Measurements from ENCODE around the gene LEKR1.

Gene LEKR1

DNA sequence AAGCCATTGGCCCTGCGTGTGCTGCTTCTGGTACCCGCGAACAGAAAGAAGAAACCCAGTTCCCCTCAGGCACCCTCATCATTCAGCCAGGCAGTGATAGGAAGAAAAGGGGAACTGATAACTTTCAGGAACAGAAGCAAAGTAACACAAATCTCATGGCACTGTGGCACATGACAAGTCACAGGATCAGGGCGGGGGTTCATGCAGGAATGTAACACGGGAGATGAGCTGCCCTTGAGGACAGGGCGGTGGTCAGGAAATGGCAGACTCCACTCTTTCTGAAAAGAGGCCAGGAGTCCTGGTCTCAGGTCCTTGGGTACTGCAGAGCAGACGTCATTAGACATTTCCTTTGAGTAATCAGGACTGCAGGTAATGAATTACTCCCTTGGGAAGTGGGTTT is 238.2 kb downstream of the LEKR1 start:
- no peak for DNase-seq

DNA sequence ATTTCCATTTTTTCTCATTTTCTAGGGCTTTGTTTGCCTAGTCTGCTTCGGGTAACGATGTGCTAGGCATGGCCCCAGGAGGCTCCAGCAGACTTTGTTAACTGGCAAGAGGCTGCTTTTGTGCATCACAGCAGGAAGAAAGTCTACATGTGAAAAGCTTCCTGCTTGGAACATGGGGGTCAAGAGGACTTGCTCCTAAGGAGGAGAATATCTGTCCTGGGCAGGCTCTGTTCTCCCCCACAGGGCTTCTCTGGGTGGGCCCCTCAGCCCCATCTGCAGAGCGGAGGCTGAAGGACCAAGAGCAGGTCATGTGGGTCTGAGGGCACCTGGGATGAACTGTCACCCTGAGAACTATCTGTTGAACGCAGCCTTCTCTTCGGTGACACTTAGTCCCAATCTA is 239.0 kb downstream of the LEKR1 start:
- no peak for DNase-seq

DNA sequence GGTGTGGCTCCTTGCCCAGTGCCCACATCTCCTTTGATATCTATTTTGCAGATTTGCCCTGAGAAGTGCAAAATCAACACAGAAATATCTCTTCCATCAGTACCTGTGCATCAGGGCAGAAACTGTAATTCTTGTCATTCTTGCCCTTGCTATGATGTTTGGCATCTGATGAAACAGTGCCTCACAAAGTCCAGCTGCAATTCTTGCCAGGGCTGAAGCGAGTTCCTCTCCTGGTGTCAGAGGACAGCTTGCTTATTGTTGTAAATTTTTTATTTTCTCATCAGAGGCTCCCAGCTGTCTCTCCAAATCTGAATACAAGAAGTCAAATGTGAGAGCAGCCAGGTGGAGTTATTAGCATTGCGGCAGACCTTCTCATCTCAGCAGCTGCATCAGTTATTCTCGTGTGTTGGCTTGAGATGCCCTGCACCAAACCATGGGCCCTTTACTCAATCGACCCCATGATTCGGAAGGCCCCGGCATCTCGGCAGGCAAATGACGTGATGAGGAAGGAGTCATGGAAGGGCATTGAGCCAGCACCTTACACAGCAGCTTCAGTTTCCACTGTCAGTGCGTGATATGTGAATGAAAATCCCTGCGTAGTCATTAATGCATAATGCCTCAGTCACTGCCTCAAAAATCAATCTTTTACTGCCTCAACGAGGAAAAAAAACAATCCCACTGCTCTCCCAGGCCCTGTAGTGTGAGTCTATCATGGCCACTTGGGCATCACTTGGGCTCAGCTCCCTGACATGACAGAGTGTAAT is 240.4 kb downstream of the LEKR1 start:
- no peak for DNase-seq

DNA sequence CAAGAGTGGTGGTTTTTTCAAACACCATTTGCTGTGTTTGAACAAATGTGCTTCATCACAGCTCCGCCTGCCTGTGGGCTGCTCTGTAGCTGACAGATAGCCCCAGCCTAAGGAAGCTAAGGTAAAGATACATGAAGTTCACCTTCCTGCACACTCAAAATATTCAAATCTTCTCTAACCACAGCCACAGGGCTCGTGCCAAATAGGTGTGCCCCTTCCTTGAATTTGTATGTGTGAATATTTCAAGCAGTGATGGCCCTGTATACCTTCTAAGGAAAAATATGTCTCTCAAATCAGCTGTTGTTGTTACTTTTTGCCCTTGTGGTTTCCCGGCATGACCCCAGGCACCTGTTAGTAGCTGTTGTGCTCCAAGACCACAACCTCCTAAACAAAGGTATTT is 241.0 kb downstream of the LEKR1 start:
- peak; percentile 64 for DNase-seq

DNA sequence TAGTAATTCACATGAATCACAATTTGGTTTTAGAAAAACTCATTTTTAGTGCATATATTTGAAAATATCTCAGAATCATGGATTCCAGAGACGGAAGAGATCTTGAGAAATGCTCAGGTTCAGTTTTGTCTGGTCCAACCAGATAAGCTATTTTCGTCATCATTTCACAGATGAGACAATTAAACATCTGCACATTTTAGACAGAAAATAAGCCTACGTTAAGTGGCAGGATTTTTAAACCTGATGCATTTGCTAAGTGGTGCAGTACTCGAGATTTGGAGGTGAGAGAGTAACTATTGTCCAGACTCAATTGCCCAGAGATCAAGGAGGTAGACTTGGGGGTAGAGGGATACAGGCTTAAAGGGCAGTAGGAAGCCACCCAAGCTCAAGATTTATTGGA is 243.3 kb downstream of the LEKR1 start:
- no peak for DNase-seq

DNA sequence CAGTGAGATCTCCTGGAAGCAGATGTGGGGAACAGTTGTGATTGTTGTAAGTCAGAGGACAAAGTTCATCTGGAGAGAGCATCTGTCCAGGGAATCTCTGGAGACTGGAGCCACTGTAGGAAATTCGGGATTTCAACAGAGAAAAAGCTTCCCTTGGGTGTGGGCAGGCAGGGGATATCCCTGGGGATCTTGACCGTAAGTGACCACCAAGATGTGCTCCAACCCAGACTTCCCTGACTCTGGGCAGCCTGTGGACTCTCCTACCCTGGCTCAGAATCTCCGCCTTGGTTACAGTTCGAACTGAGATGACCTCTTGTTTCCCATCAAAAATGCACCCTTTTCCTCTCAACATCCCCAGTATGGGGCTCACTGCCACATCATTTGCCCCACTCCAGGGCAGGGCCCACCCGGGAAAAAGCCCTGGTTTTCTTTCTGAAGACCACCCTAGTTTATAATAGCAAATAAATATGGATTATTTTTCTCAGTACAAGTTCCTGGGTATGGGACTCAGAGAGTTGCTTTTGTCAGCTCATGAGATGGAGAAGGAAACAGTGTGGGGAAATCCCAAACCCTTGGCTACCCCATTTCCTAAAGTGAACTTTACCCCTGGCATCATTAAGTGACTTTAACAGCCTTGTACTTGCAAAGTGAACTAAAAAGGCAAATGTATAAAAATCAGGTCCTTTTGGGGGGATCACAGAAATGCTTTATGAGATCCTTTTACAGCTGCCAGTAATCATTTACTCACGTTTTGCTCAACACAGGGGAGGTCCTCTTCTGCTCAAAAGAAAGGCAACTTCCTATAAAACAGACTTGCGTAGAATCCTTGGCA is 243.9 kb downstream of the LEKR1 start:
- no peak for DNase-seq

DNA sequence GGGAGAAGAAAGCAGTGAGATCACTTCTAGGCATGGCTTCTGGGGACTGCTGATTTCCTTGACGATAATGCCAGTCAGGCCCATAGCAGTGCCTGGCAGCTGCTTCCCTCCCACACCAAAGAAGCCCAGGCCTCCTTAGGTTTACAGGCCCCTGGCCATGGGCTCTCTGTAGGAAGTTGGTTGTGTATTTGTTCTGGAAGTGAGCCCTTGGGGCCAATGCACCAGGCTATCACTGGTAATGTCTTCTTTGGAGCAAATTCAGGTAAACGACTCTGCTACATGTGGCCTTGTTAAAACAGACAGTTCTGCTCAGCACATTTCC is 244.5 kb downstream of the LEKR1 start:
- no peak for DNase-seq

DNA sequence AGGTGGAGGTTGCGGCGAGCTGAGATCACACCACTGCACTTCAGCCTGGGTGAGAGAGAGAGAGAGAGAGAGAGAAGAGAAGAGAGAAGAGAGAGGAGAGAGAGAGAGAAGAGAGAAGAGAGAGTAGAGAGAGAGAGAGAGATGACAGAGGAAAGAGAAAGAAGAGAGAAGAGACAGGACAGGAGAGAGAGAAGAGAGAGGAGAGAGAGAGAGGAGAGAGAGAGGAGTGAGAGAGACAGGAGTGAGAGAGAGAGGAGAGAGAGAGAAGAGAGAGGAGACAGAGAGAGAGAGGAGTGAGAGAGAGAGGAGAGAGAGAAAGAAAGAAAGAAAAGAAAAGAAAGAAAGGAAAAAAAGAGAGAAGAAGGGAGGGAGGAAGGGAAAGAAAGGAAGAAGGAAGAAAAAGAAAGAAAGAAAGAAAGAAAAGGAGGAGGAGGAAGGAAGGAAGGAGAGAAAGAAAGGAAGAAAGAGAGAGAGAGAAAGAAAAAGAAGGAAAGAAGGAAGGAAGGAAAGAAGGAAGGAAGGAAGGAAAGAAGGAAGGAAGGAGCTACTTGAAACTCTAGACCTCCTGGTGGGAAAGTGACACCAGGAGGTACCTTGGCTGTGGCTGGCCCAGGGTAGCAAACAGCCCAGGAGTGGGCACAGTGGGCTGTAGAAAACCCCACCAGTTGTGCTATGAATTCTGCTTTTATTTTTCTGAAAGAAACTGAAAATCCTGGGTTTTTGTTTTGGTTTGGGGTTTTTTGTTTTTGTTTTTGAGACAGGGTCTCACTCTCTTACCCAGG is 245.8 kb downstream of the LEKR1 start:
- no peak for DNase-seq

DNA sequence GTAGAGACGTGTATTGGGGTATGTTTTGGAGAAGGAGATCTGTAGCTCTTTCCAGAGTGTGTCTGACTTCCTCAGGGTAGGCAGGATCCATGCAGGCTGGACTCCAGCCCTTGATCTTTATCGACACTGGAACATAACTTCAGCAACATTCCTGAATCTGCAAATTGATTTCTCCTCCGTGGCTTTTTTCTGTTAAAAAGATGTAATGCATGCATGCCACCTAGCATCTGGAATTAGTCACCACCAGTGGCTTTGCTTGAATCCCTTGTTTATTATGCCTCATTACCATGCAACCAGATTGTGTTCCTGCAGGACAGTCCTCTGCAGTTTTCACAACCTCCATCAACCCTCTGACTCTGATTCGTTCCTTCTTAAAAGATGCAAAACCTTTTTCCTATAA is 247.7 kb downstream of the LEKR1 start:
- DNase-seq: no peak

DNA sequence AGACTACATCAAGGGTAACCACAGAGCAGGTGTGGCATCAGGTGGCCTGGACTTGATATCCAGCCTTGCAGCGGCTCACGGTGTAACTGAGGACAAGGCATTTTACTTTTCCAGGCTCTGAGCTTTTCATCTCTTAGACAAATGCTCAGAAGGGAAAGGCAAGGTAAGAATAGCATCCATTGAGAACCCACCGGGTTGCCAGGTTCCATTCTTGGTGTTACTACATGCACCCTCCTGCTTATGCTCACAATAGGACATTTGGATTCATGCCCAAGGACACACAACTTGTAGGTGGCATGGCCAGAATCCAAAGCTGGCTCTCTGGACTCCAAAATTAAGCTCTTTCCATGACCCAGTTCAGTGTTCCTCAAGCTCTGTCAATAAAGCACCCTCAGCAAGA is 248.3 kb downstream of the LEKR1 start:
- no peak for DNase-seq

DNA sequence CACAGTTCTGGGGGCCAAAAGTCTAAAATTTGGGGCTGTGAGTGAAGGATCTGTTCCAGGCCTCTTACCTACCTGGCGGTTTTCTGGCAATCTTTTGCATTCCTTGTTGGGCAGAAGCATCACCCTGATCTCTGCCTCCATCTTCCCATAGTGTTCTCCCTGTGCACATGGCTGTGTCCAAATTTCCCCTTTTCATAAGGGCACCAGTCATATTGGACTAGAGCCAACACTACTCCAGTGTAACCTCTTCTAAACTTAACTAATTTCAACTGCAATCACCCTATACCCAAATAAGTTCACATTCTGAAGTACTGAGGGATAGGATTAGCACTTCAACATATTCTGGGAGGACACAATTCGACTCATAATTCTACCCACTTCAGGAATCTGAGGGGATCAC is 248.8 kb downstream of the LEKR1 start:
- DNase-seq: no peak

DNA sequence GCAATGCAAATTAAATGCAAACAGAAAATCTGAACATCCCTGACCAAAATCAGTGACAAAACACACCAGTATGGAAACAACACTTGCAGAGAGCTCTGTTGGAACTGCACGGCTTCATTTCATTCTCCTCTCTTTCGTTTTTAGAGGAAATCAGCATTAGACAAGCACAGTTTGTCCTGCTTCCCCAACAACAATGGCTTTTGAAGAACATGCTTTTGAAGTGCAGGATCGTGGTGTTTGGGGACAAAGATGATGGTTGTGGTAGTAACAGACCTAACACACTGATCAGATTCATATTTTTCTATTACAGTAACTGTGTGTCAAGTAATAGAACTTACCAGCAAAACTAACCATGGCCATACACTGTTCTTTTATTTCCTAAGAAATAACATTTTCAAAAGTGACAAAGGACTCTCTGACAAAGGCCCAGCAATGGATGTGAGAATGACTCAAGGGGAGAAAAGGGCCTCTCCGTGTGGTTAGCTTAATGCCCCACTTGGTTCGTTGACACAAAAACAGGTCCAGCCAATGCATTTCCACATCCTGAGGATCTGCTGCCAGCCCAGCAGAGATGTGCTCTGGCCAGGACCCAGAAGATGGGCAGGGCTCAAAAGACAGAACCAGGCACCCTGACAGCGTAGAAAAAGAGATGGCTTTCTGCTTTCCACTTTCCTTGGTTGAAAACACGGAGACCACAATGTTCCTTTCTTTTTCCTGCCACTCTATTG is 249.7 kb downstream of the LEKR1 start:
- no peak for DNase-seq

DNA sequence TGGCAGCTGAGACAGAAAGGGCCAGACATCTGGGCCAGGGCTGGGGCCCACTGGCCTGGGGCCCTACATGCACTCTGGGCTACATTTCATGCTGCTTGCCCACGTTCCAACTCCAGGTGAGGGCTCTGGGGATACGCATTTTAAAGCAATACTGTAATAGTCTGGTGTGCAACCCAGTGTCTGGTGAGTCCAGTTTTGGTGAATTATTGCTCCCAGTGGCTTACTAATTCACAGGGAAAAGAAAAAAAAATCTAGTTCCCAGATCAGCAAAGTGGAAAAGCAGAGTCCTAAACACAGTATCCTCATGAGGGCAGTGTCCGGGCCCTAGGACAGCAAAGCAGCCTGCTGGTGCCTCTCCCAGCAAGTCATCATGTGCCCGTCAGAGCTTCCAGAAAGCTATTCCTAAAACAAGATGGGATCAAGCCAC is 251.4 kb downstream of the LEKR1 start:
- DNase-seq: no peak

DNA sequence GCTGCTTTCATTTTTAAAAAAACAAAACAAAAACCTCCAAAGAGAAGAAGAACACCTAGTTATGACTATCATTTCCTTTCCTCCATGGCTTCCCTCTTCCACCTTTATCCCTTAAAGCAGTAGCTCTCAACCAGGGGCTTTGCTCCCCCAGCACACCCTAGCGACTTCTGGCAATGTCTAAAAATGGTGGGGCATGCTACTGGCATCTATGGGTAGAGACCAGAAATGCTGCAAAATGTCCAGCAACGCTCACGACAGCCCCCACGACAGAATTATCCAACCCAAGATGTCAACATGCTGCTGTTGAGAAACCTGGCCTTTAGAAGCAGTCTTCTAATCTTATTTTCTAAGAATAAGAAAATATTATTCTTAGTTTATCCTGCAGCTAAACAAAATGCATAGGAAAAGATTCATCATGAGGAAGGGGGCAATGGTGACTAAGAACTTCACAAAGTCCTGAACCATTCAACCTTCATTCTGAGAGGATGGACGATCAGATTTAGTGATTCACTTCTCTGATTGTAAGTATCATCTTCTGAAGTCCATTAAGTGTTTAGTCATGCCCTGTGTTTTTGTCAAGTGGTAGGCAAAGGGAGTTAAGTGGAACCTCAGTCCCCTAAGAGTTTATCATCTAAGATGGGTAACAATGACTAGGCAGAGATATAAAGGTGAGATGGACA is 252.1 kb downstream of the LEKR1 start:
- DNase-seq: no peak

DNA sequence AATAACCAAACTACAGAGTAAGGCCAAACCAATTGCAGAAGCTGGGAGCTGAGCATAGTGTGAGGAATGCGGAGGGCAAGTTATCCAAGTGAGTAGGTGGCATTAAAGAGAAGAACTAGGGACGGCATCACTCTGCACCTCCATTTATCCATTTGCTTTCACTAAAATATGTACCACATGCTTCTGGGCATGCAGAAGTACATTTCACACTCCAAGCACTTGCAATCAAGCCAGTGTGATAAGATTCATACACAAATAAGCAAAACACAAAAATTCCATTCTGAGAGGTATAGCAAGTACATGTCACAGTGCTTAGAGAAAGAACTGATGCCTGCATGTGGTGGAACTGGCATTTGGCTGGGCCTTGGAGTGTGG is 252.6 kb downstream of the LEKR1 start:
- DNase-seq: no peak

DNA sequence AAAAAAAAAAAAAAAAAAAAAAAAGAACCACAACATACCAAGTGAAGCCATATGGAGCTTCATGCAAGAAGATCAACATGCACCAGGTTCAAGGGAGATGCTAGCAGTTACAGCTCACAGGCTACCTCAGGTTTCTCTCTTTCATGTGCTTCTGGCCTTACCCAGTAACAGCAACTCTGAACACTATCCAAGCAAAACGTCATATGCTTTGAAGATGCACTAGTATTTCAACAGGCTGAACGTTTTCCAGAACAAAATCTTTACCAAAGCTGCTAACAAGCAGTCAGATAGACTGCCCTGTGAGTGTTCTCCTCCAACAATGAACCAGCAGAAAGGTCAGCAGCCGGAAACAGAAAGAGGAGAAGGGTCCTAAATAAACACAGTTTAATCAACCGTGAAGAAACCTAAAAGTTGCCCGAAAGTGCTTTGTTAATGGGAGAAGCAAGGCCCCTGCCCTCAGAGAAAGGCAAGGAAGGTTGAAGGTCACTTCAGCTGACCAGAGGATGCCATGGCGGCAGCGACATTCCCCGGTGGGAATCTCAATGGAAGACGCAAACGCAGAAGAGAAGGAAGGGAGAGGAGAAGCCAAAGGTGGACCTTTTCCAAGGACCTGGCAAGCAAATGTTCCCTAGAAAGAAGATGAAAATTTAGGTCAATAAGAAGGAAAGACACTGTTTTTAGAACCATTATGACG is 253.7 kb downstream of the LEKR1 start:
- DNase-seq: no peak

DNA sequence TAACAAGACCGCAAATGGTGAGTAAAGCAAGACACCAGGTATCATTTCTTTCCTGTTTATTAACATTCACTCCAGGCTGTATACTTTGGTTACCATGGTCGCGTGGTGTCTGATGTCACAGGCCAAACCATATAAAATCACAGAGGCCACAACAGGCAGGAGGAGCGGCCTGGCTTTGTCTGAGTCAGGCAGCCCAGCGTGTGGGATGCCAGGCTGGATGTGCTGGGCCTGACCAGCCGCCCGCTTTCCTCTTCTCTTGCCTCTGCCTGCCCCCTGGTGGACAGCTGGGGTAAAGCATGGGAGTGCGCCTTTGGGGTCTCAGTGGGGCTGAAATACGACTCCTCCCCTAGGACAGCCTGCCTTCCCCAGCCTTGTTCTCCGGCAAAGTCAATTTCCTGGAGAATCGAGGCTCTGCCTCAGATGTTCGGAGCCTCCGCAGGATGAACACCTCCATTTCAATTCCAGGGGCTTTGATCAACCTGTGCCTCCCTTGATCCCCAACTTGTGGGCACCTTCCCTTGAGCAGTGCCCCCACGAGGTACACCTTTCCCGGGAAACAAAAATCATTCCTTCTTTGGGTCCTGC is 255.6 kb downstream of the LEKR1 start:
- DNase-seq: peak; percentile 86

DNA sequence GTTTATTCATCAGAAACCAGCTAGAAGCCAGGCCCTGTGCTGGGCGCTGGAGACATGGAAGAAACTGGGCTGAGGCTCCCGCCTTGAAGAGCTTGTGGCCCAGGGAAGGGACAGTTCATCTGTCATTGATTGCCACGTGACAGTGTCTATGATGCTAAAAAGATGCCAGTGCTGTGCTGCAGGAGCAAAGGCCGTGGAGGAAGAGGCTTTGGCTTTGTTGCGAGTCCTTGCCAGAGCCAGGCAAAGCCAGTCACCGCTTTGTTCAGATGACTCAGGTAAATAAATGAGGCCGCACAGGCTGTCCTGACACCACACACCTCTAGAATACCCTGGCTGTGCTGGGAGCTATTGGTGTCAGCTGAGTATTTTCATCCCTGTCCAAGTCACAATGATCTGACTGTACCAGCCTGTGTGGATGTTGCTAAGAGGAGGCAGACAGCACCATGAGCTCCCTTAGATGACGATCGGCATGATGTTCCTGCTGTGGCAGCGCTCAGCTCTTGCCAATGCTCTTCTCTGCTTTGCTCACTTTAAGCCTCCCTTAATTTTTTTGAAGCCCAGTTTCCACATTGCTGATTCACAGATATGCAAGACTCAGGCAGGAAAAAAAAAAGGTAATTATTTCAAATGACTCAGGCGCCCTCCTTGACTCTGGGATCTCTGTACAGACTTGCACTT is 256.3 kb downstream of the LEKR1 start:
- no peak for DNase-seq

DNA sequence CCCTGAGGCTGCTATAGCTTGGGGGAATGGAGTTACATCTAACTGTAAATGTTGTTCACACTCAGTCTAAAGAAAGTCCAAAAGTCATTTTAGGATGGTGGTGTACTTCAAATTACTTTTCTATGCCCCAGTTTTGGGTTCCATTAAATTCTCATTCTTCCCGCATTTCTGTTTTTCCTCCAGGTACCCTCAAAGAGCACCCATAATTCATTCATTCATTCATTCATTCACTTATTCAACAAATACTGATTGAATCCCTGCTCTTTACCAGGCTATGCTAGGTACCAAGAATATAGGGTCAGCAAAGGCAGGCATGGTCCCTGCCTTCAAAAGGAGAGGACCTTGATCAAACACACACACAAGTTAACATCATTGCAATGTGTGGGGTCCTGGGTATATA is 257.7 kb downstream of the LEKR1 start:
- DNase-seq: no peak

DNA sequence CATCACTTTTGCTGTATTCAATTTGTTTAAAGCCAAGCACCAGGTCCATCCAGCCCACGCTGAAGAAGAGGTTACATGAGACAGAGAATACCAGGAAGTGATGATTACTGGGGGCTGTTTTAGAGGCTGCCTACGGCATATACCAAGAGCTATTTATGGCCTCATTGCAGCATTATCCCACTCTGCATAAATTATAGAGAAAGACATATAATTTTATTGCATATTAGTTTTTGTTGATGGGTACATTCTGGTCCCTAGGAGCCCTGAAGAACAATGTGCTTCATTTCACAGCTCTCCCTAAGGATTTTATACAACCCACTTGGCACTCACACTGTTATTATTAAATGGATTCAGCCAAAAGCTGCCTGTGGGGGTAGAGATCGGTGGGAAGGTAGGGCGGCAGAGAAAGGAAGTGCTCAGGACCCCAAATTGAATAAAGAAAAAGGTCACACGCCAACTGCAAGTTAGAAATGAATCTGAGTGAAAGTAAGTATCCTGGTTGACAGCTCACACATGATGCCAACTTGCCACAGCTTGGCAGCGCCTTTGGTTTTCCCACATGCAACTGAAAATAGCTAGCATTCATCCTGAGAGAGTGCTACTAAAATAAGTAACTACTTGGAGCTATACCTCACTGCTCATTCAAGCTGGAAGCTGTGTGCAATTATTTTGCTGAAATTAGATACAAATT is 260.1 kb downstream of the LEKR1 start:
- DNase-seq: no peak

Data from CD4-positive, alpha-beta T cell treated with Interleukin-17A for 1 hour (primary cell).